GM12864 (cell line): ENCODE results near the gene ARPC1A.

Source experiments
- DNase-seq: peaks from one replicate; pipeline ENCODE4 v3.0.0-alpha.2; 2011; ENCODE audit warnings: low read depth
- H3K4me3 ChIP-seq: 2 replicates; pipeline ENCODE4 v1.5.1; 2011; ENCODE audit warnings: mild to moderate bottlenecking, low read depth, low read length, control low read depth
- CTCF ChIP-seq: IDR thresholded peaks from 2 replicates; pipeline ENCODE4 v1.5.1; 2011; ENCODE audit warnings: low read depth, mild to moderate bottlenecking, moderate library complexity, low read length, control low read depth, inconsistent platforms; ENCODE audit errors: missing control alignments

Gene ARPC1A

GRCh38 chr7:99397297-99397983, 71.7 kb downstream of the ARPC1A start:
- H3K4me3 ChIP-seq, result no peak overlapping the region
- TF ChIP-seq CTCF, result no peak
- DNase-seq, result no peak

DNA sequence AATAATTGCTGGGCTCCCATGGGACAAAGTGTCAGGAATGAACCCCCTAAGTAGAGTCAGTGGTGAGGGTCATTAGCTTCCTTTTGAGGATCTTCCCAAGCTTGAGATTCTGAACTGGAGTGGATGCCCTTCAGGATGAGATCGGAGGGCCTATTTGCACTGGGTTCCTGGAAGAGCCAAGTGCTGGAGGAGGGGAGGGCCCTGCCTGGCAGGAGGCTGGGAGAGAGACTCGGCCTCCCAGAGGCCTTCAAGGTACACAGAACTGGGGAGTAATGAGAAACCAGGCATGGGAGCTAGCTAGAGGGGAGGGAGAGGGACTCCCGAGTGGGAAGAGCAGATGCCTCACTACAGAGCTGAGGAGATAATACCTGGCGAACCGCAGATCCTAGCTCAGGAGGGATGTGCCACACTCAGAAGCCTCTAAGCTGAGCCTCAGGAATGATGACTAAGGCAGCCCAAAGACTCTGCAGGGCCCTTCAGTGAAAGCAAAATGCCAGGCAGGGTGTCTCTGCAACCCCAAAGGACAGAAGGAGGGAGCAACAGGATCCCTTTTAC, 73.3 kb downstream of the ARPC1A start:
- H3K4me3 ChIP-seq, result no peak overlapping the region
- no peak for TF ChIP-seq CTCF
- DNase-seq, result no peak

- DNase-seq, result no peak
- no peak for TF ChIP-seq CTCF
- no peak overlapping the region for H3K4me3 ChIP-seq
These were observed 73.9 kb downstream of the ARPC1A start for GRCh38 chr7:99399597-99399996.

DNA sequence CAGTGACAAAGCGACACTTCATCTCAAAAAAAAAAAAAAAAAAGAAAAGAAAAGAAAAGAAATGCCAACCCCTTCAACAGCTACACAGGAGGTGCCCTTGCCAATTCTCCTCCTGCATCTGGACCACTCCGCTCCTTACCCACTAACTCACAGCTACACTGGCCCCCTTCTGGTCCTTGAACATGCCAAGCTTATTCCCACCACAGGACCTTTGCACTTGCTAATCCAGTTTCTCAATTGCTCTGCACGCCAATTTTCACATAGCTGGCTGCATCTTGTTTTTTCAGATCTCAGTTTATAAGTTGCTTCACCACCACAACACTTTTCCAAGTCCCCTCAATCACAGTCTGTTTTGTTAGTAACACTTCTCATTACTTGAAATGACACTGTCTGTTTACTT, 77.2 kb downstream of the ARPC1A start:
- no peak for DNase-seq
- no peak for TF ChIP-seq CTCF
- H3K4me3 ChIP-seq, result no peak overlapping the region

DNA sequence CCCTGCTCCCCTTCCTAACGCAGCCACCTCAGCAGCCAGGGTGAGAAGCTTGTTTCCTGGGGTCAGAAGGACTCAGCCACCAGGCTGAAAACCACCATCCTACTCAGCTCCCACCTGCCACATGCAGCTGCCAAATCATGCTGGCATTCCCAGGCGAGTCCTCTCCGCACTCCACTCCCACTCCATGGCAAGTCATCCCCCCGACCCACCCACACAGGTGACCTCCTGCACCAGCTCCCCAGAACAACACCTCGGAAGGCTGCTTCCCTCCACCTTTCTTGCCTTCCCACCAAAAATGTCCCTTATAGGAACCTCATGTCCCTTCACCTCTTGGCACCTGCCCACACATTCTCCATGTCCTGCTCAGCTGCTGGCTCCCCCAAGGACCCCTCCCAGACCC, 78.1 kb downstream of the ARPC1A start:
- TF ChIP-seq CTCF, result no peak
- no peak for DNase-seq
- no peak overlapping the region for H3K4me3 ChIP-seq

- no peak for DNase-seq
- H3K4me3 ChIP-seq, result no peak overlapping the region
- TF ChIP-seq CTCF, result no peak
These were observed 78.7 kb downstream of the ARPC1A start for GRCh38 chr7:99404235-99404976.
